T-cell (primary cell): ENCODE results near the gene LRRC10B. TPM values are rescaled to one million over a fixed set of nuclear protein-coding genes. Genes with fewer than 3 reads are reported as not detected.
A peak's percentile ranks its signal among the peaks of the same experiment; 100 is the strongest.

ENCODE experiments used
- ATAC-seq, 4 experiments: fragments of 200-7000 bp in 3 of 4; fragments of 150-1000 bp in 1 of 4; cut with Tn5 transposase; replicated peaks in 1 of 4; 1 replicate in 3 of 4; 2 replicates in 1 of 4; pipeline ENCODE4 v1.10.0; 2021; ENCODE audit warnings: moderate library complexity in 3 of 4, mild to moderate bottlenecking in 2 of 4, moderate number of reproducible peaks in 1 of 4
- CTCF ChIA-PET, 2 donors: fragments of 300-600 bp; sonication (Branson Sonifier 250); formaldehyde crosslinking; loops; one replicate each; lab custom pipeline; 2022; ENCODE audit warnings: antibody characterized with exemption in 2 of 2; lab: Charles Lee
- POLR2A ChIA-PET, 2 donors: fragments of 300-600 bp; sonication (Branson Sonifier 250); formaldehyde crosslinking; loops; one replicate each; lab custom pipeline; 2022; ENCODE audit warnings: antibody characterized with exemption in 2 of 2; lab: Charles Lee
- DNase-seq, 35 experiments: peaks; one replicate each; pipeline versions ENCODE4 v3.0.0 to v3.0.0-alpha.2; 2013 to 2023
- H3K27ac ChIP-seq: one replicate; pipeline ENCODE4 v1.5.1; 2013; ENCODE audit warnings: low read length
- H3K27me3 ChIP-seq, 2 experiments: replicated peaks in 1 of 2; 1 replicate in 1 of 2; 2 replicates in 1 of 2; pipeline versions ENCODE4 v1.6.1 to v1.7.0; 2013; ENCODE audit warnings: low read length in 1 of 2, mixed read lengths in 1 of 2; ENCODE audit not compliant: control insufficient read depth in 2 of 2, insufficient read depth in 2 of 2; ENCODE audit errors: extremely low read depth in 1 of 2
- H3K36me3 ChIP-seq, 2 donors: 1 replicate in 1 of 2; 2 replicates in 1 of 2; pipeline versions ENCODE4 v1.6.1 to v1.7.0; 2013; ENCODE audit warnings: low read length in 1 of 2; ENCODE audit not compliant: control insufficient read depth in 2 of 2, insufficient read depth in 1 of 2; ENCODE audit errors: extremely low read depth in 1 of 2
- H3K4me1 ChIP-seq, 2 experiments: 1 replicate in 1 of 2; 2 replicates in 1 of 2; pipeline versions ENCODE4 v1.6.1 to v1.7.0; 2013; ENCODE audit warnings: low read length in 2 of 2, mixed read lengths in 1 of 2; ENCODE audit not compliant: insufficient read depth in 2 of 2, control insufficient read depth in 1 of 2; ENCODE audit errors: extremely low read depth in 1 of 2
- H3K4me3 ChIP-seq, 2 donors: 1 replicate in 1 of 2; 2 replicates in 1 of 2; pipeline versions ENCODE4 v1.5.1 to v1.7.0; 2013; ENCODE audit warnings: mild to moderate bottlenecking in 2 of 2, low read length in 1 of 2, moderate library complexity in 1 of 2; ENCODE audit not compliant: control insufficient read depth in 1 of 2; ENCODE audit errors: extremely low read depth in 1 of 2
- H3K9me3 ChIP-seq: 2 replicates; pipeline ENCODE4 v1.7.0; 2013
- H3K27ac Mint-ChIP-seq, 2 donors: one replicate each; pipeline ENCODE4 v1.8.0; 2020 to 2021; ENCODE audit warnings: mild to moderate bottlenecking in 2 of 2, mixed read lengths in 2 of 2
- H3K27me3 Mint-ChIP-seq, 2 donors: one replicate each; pipeline ENCODE4 v1.8.0; 2021 to 2022; ENCODE audit warnings: mixed read lengths in 2 of 2
- H3K36me3 Mint-ChIP-seq: one replicate; pipeline ENCODE4 v1.8.0; 2021; ENCODE audit warnings: mixed read lengths
- H3K4me1 Mint-ChIP-seq, 3 donors: one replicate each; pipeline ENCODE4 v1.8.0; 2020 to 2022; ENCODE audit warnings: mixed read lengths in 3 of 3, mild to moderate bottlenecking in 1 of 3
- H3K4me3 Mint-ChIP-seq, 3 donors: one replicate each; pipeline ENCODE4 v1.8.0; 2020 to 2022; ENCODE audit warnings: mild to moderate bottlenecking in 3 of 3, mixed read lengths in 3 of 3, moderate library complexity in 3 of 3
- H3K9me3 Mint-ChIP-seq, 3 donors: one replicate each; pipeline ENCODE4 v1.8.0; 2020 to 2022; ENCODE audit warnings: mixed read lengths in 3 of 3
- WGBS: methylation state at CpG from one replicate; pipeline ENCODE4 v1.1.5; 2013; ENCODE audit warnings: missing lambda C conversion rate; ENCODE audit not compliant: insufficient coverage; 5-methylcytosine and 5-hydroxymethylcytosine counted together
- total RNA-seq, 35 experiments: library from RNA in 6 of 35; stranded (reverse) in 6 of 35; fragments of 120-200 nt in 1 of 35; gene quantifications; one replicate each; pipeline versions ENCODE4 v1.2.1 to v1.2.4 and lab custom pipeline; 2013 to 2026

Gene LRRC10B
- total RNA-seq, 5 donors from 2014 or later (not counting 1 experiment from before 2014, with no cell fraction given) = 0.21 TPM; not detected in 4

DNA sequence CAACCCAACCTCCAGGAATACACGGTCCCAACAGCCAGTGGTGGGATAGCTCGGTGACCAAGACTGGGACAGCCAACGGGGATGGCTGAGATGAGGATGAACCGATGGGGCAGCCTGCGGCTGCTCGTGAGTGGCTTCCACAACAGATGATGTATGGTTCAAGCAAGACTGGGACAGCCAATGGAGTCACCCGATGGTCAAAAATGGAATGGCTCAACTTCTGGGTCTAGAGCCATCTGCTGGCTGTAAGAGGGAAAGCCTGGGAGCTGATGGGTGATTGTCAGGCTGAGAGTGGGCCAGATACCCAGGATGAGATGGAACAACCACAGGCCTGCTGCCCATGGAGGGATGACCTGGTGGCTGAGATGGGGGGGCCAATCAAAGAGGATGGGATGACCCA is 36.8 kb downstream of the LRRC10B start:
- ChIA-PET POLR2A (no interaction called here), CTCF (no interaction called here)
- H3K36me3 Mint-ChIP-seq = no peaks in the 10 kb centered on the region
- H3K4me1 Mint-ChIP-seq = peaks cover 0 to 10% (median 1%) of the 10 kb centered on the region in 3 donors
- H3K27me3 Mint-ChIP-seq = peaks cover 31 to 38% of the 10 kb centered on the region in 2 donors
- peaks cover 0 to 3% (median 0%) of the 10 kb centered on the region in 3 donors for H3K9me3 Mint-ChIP-seq
- Histone ChIP-seq H3K27me3 (peaks cover 0 to 62% of the 10 kb centered on the region in 2 experiments), H3K36me3 (no peaks in the 10 kb centered on the region), H3K9me3 (no peaks in the 10 kb centered on the region), H3K4me3 (no peak overlapping the region), H3K4me1 (no peaks in the 10 kb centered on the region), H3K27ac (no peak overlapping the region)
- no peak overlapping the region for H3K4me3 Mint-ChIP-seq
- peak overlapping the region in 1 of 2 donors; percentile 15 for H3K27ac Mint-ChIP-seq
- DNase-seq (no peak), ATAC-seq (no peak)
- 98% methylated on average over 6 of the region's 7 CpGs for WGBS

DNA sequence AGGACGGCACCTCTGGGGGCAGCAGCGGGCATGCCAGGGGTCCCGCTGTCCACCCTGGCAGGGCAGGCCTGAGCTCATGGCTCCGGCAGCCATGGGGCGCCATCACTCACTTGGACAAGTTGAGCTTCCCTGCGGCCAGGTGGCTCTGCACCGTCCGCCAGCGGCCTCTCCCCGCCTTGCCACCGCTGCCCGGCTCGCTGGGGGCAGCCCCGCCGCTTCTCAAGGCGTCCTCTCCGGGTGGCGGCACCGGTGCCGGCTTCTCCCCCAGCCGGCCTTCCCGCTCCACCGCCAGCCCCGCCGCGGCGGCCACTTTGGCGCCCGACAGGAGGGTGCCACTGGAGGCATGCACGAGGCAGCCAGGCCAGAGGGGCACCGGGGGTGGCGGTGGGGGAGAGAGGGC is 37.4 kb downstream of the LRRC10B start:
- CTCF ChIA-PET = no interaction called here
- peaks cover 0 to 3% (median 0%) of the 10 kb centered on the region in 3 donors for H3K9me3 Mint-ChIP-seq
- H3K27me3 Mint-ChIP-seq = peaks cover 34 to 36% of the 10 kb centered on the region in 2 donors
- H3K4me1 Mint-ChIP-seq = peaks cover 0 to 10% (median 1%) of the 10 kb centered on the region in 3 donors
- Histone ChIP-seq H3K4me3 (no peak overlapping the region), H3K4me1 (no peaks in the 10 kb centered on the region), H3K27ac (no peak overlapping the region), H3K36me3 (no peaks in the 10 kb centered on the region), H3K9me3 (no peaks in the 10 kb centered on the region), H3K27me3 (peaks cover 0 to 62% of the 10 kb centered on the region in 2 experiments)
- POLR2A ChIA-PET = no interaction called here
- 96% methylated on average over 21 of the region's 32 CpGs for WGBS
- H3K27ac Mint-ChIP-seq = no peak overlapping the region
- H3K4me3 Mint-ChIP-seq = no peak overlapping the region
- ATAC-seq = no peak
- no peak for DNase-seq
- no peaks in the 10 kb centered on the region for H3K36me3 Mint-ChIP-seq

DNA sequence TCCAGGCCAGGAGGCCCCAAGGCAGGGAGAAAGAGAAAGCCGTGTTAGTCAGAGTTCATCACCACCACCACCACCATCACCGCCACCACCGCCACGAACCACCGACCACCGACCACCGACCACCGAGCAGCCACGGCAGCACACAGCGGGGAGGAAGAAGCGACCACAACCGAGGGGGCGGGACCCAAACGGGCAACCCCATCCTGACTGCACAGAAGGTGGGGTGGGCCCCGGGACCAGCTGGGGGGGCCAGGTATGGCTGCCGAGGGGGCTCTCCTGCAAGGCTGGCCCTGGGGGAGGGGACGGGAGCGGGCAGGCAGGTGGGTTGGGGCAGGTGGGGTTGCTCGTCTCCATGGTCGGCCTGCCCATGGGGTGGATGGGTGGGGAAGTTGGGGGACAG is 38.1 kb downstream of the LRRC10B start:
- H3K9me3 ChIP-seq = no peaks in the 10 kb centered on the region
- no peaks in the 10 kb centered on the region for H3K4me1 ChIP-seq
- Mint-ChIP-seq H3K36me3 (no peaks in the 10 kb centered on the region), H3K27me3 (peaks cover 28 to 34% of the 10 kb centered on the region in 2 donors), H3K4me1 (peaks cover 0 to 10% (median 1%) of the 10 kb centered on the region in 3 donors), H3K4me3 (no peak overlapping the region), H3K9me3 (peaks cover 0 to 3% (median 0%) of the 10 kb centered on the region in 3 donors), H3K27ac (no peak overlapping the region)
- no peaks in the 10 kb centered on the region for H3K36me3 ChIP-seq
- peaks cover 0 to 65% of the 10 kb centered on the region in 2 experiments for H3K27me3 ChIP-seq
- ChIA-PET CTCF (no interaction called here), POLR2A (no interaction called here)
- 32% methylated on average over 15 of the region's 20 CpGs for WGBS
- no peak overlapping the region for H3K27ac ChIP-seq
- no peak overlapping the region for H3K4me3 ChIP-seq
- DNase-seq = no peak
- no peak for ATAC-seq

DNA sequence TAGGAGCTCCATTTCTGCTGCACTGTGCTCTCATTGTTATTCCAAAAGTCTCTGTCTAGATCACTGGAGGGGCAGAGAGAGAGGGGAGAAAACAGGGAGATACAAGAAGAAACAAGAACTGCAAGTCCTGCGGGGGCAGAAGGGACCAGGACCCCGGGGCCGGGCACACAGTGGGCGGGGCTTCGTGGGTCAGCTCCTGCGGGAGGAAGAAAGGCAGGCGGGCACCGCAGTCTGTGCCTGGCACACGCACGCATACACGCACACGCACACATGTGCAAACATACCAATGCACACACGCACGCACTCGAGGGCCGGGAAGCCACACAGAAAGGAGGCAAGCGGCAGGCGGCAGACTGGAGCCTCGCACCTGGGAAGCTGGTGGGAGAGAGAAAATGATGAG is 38.7 kb downstream of the LRRC10B start:
- CTCF ChIA-PET = no interaction called here
- Histone ChIP-seq H3K4me1 (no peaks in the 10 kb centered on the region), H3K36me3 (no peaks in the 10 kb centered on the region), H3K27ac (no peak overlapping the region), H3K4me3 (no peak overlapping the region), H3K9me3 (no peaks in the 10 kb centered on the region), H3K27me3 (peaks cover 0 to 67% of the 10 kb centered on the region in 2 experiments)
- Mint-ChIP-seq H3K36me3 (no peaks in the 10 kb centered on the region), H3K27ac (no peak overlapping the region), H3K4me3 (no peak overlapping the region), H3K27me3 (peaks cover 27 to 31% of the 10 kb centered on the region in 2 donors), H3K4me1 (peaks cover 0 to 10% (median 1%) of the 10 kb centered on the region in 3 donors), H3K9me3 (peaks cover 0 to 3% (median 0%) of the 10 kb centered on the region in 3 donors)
- DNase-seq (no peak), ATAC-seq (no peak)
- 80% methylated on average over 18 of the region's 19 CpGs for WGBS
- POLR2A ChIA-PET = interaction anchor here in 1 of 2 donors (0.6 kb wide), 1 partner anchor 30 kb away, joined by 9 read pairs; no protein-coding TSS in a partner anchor

DNA sequence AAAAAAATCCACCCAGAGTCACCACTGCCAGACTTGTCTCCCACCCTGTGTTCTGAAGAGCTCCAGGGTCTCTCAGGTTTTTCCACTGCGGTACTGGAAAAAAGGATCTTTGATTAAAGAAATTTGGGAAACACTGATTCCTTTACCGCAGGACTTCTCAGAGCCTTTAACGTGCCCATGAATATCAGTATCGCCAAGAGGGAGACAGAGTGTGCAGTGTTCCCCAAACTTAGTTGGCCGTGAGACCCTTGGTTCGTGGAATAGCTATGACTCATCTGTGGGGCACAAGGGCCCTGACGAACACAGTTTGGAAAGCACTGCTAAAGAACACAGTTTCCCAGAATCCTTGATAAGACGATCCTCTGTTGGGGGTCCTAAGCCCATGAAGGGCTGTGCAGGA is 40.6 kb downstream of the LRRC10B start:
- Histone ChIP-seq H3K4me1 (no peaks in the 10 kb centered on the region), H3K36me3 (no peaks in the 10 kb centered on the region), H3K27ac (no peak overlapping the region), H3K4me3 (no peak overlapping the region), H3K9me3 (no peaks in the 10 kb centered on the region), H3K27me3 (peaks cover under 1 to 72% of the 10 kb centered on the region in 2 experiments)
- Mint-ChIP-seq H3K4me3 (no peak overlapping the region), H3K36me3 (no peaks in the 10 kb centered on the region), H3K4me1 (peaks cover 3 to 6% (median 6%) of the 10 kb centered on the region in 3 donors), H3K27ac (no peak overlapping the region), H3K9me3 (peaks cover 0 to under 1% (median 0%) of the 10 kb centered on the region in 3 donors), H3K27me3 (peaks cover 41 to 43% of the 10 kb centered on the region in 2 donors)
- WGBS = 76% methylated on average over 8 of the region's 8 CpGs
- ATAC-seq = no peak
- no peak for DNase-seq
- ChIA-PET POLR2A (no interaction called here), CTCF (interaction anchor here in 1 of 2 donors (0.6 kb wide), 1 partner anchor 390 kb away, joined by 5 read pairs; no protein-coding TSS in a partner anchor)

DNA sequence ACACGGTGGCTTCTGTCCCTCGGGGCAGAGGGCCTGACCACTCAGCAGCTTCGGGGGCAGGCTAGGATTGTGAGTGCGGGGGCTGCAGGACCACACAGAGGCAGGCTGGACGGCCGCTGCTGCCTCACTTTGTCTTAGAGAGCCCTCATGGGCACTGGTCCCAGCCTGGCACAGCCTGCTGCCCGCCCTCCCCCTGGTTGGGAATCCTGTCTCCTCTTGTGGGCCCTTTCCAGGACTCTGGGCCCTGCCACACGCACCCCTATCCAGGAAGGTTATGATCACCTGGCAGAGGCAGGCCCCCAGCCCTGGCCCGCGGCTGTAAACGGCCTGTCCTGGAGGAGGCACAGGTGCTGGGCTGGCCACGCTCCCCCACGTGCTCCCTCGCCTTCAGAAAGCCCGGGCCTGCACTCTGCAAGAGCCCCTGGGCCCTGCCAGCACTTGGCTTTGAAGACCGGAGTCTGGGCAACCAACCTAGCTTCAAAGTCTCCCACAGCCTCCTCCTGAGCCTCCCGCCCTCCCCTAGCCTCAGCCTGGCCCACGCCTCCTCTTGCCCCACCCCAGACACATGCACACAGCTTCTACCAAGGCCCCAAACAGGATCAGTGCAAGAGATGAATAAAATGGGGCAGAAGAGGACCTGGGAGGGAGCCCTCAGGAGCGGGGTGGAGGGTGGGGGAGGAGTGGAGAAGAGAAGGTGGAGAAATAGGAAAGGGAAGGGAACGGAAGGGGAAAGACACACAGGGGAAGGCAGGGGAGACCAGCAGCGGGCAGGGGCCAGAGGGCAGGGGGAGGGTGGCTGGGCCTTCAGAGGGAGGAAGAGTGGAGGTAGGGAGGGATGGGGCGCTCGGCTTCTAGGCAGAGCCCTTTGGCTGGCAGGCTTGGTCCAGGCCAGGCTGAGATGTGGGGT is 41.4 kb downstream of the LRRC10B start:
- POLR2A ChIA-PET = no interaction called here

More for the DNA sequence above, 41.4 kb downstream of the LRRC10B start:
- ATAC-seq (no peak), DNase-seq (no peak)
- H3K9me3 Mint-ChIP-seq = no peaks in the 10 kb centered on the region
- H3K27me3 ChIP-seq = peaks cover 4 to 72% of the 10 kb centered on the region in 2 experiments
- no peak overlapping the region for H3K4me3 Mint-ChIP-seq
- 65% methylated on average over 20 of the region's 23 CpGs for whole genome bisulfite sequencing
- peaks cover 48 to 50% of the 10 kb centered on the region in 2 donors for H3K27me3 Mint-ChIP-seq
- H3K4me1 Mint-ChIP-seq = peaks cover 6 to 10% (median 7%) of the 10 kb centered on the region in 3 donors
- H3K27ac Mint-ChIP-seq = no peak overlapping the region
- H3K9me3 ChIP-seq = no peaks in the 10 kb centered on the region
- CTCF ChIA-PET = interaction anchor here in 1 of 2 donors (0.6 kb wide), 1 partner anchor 389 kb away, joined by 5 read pairs; no protein-coding TSS in a partner anchor
- no peaks in the 10 kb centered on the region for H3K36me3 Mint-ChIP-seq
- H3K27ac ChIP-seq = no peak overlapping the region
- H3K36me3 ChIP-seq = no peaks in the 10 kb centered on the region
- H3K4me3 ChIP-seq = no peak overlapping the region
- no peaks in the 10 kb centered on the region for H3K4me1 ChIP-seq
